ENCODE results near the gene CTIF. TPM values are rescaled to one million over a fixed set of nuclear protein-coding genes. Genes with fewer than 3 reads are reported as not detected.

Gene CTIF
- total RNA-seq, 1 experiment from 2014 or later = 19.7 TPM

DNA sequence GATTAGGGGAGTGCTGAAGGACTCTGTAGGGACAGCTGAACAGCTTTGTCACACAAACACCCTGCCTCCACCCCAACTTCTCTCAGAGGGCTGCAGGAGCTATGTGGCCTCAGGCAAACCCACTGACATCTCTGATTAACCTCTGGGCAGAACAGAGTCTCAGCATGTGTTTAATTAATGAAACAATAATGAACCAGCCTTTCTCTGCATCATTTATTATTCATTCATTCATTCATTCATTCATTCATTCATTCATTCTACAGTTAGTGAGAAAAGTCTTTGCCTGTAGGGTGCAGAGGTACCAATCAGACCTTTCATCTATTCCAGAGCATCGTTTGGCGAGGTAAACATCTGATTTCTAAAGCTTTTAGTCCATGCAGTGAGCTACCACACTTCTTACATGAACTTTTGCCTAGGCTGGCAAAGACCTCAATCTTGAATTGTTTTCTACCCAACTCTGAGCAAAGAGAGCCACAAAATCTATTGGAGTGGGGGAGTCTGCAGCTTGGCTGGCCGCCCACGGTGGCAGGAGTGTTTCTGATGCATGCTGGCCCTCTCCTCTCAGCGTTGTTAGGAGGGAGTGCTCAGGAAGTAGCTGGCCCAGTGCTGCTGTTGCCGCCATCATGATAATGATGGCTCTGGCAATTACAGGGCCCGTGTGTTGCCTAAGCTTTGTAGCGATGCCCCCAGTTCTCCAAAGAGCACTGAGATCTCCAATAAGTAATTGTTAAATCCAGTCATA lies 213.1 kb downstream of the CTIF start:
- no peak for DNase-seq (ENCODE audit: low read depth)

DNA sequence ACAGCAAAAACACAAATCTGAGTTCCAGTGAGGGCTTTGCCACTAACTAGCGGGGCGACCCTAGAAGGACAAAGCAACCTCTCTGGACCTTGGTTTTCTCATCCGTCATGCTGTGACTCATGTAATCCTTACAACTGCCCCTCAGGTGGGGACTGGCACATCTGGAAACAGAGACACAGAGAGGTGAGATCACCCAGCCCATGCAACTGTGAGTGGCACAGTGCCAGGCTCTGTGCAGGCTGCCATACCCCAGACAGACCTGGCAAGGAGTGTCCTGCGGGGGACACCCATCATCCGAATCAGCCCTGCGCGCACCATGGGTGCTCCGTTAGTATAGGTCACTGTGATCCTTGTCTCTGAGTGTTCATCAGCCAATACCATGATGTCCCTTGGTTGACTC lies 213.6 kb downstream of the CTIF start:
- no peak for DNase-seq (ENCODE audit: low read depth)

DNA sequence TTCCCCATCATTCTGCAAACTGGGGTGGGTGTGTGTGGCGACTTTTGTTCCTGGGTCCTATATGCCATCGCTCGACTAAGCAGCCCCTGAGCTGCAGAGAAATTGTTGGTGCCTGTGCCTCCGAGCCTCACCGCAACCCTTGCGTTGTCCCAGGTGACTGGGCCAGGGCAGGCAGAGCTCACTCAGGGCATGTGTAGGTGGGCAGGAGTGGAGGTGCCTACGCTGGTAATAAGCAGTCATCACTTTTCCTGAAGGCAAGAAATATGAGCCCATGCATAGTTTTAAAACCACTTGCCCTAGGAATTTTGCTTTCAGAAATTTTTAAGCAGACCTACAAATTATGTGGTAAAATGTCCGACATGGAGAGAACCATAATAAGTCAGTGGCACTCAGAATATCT lies 214.1 kb downstream of the CTIF start:
- DNase-seq (ENCODE audit: low read depth) = no peak

GRCh38 chr18:48753691-48754090 lies 214.9 kb downstream of the CTIF start:
- no peak for DNase-seq (ENCODE audit: low read depth)

DNA sequence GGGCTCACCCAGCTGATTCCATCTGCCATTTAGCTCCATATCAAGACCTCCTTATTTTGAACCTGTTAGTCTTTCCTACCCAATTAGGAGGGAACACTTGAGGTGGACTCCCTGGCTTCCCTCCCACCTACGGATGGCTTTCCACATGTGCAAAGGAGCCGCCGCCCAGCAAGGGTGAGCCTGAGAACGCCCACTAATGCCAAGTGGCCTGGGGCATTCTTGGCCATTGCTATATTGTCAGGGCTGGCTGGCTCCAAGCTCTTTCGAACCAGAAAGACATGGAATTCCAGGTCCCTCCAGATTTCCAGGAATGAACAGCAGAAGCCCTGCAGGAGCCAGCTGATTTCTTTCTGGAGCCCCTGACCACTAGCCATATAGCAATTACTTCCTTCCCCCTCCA lies 215.7 kb downstream of the CTIF start:
- no peak for DNase-seq (ENCODE audit: low read depth)

- DNase-seq (ENCODE audit: low read depth) = no peak
Measured at GRCh38 chr18:48754993-48755473, 216.2 kb downstream of the CTIF start.

DNA sequence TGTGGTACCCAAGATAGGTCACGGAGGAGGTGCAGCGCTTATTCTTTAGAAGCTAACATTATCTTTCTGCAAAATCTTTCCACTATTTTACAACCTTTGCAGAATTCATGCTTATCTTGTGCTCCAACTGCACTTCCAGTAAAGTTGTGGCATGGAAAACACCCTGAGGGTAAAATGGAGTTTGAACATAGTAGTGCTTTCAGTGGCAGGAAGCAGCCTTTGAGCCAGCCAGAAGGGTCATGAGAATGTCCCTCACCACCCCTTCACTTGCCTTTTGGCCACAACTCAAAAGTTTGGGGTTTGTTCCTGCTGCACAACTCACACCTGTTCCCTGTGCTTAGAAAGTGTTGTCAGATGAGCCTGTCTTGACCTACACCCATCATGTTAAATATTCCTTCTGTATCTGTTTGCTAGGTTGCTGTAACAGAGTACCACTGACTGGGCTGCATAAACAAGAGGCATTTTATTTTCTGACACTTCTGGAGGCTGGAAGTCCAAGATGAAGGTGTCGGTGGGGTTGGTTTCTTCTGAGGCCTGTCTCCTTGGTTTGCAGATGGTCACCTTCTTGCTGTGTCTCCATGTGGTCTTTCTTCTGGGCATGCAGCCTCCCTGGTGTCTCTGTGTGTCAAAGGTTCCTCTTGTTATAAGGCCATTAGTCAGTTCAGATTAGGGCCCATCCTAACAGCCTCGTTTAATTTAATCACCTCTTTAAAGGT lies 217.8 kb downstream of the CTIF start:
- DNase-seq (ENCODE audit: low read depth) = peak; percentile 89

- no peak for DNase-seq (ENCODE audit: low read depth)
Measured at GRCh38 chr18:48757367-48757766, 218.5 kb downstream of the CTIF start.

- DNase-seq (ENCODE audit: low read depth) = no peak
Measured at GRCh38 chr18:48757906-48758305, 219.1 kb downstream of the CTIF start.

DNA sequence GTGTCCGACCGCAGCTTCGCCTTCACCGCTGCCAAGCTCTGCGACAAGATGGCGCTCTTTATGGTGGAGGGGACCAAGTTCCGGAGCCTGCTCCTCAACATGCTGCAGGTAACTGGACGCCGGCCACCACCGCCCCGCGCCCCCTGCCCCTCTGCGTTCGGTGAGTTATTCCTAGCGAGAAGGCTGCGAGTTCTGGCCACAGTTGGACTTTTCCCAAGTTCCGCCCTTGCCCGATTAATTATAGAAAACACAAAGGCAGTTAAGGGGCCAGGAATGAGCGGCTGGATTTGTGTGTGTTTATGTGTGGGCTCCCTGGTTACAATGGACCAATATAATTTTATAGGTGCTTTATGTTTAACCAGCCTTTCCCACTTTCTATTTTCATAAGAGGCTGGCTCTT lies 222.8 kb downstream of the CTIF start:
- no peak for DNase-seq (ENCODE audit: low read depth)

DNA sequence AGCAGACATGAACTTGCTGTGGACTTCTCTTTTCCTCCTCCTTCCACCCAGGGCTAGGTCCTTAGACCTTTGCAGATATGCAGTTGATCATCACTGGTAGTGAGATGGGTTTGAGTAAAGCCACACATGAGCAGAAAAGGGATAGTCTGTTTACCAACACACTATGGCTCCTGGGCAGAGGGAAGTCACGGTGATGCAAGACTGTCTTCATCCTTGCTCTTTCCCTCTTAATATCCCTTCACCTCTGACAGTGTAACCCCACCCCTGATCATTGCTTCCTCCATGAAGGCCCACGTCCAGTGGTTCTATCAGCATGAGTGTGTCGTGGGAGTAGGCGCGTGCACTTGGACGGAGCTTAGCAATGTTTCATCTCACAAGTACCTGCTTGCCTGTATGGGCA lies 223.2 kb downstream of the CTIF start:
- no peak for DNase-seq (ENCODE audit: low read depth)

- no peak for DNase-seq (ENCODE audit: low read depth)
Measured at GRCh38 chr18:48762836-48763718, 224.2 kb downstream of the CTIF start.

DNA sequence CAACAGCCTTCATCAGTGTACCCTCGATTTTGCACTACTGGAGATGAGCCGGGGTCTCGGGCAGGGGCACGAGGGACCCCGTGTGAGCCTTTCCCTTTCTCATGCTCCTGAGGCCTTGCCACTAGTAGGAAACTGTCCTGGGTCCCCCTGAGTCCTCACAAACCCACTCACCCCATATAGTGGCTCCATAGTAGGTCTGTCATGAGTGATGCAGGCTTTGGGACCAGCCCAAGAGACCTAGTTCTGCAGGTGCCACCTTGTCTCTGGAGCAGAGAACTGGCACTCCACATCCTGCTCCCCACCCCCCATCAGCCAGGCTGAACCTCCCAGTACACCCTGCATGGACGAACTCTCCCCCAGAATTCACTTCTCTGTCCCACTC lies 224.9 kb downstream of the CTIF start:
- DNase-seq (ENCODE audit: low read depth) = no peak

DNA sequence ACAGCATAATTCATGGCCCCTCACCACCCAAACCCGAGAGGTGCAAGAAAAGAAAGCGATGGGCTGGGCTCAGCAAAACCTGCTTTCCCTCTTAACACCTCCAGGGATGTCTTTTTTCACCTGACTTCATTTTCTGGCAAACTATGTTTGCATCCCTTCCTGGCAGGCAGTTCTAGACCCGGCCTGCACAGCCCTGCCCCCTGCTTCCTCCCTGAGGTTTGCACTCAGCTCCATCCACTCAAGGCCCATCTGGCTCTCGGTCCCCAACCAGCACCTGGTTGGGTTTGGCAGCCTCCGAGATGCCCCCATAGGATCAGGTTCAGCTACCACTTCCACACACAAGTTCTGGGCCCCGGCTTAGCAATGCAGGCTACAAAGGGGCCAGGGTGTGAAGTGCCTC lies 226.2 kb downstream of the CTIF start:
- no peak for DNase-seq (ENCODE audit: low read depth)

- DNase-seq (ENCODE audit: low read depth) = no peak
Measured at GRCh38 chr18:48766026-48766425, 227.2 kb downstream of the CTIF start.

DNA sequence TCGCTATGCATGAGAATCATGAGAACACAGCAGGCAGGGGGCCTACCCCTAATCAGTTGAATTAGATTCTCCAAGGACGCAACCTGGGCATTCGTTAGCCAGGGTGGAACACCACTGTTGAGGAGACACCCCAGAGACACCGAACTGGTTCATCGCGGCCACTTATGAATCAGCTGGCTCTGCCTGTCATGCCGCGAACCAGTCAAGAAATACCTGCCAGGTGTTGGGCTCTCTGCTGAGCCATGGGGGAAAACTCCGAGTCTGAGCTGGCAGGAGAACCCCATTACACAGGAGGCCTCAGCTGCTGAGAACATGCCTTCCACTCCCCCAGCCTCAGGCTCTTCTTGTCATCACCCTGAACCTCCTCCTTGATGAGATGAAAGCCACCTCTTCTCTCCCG lies 227.7 kb downstream of the CTIF start:
- DNase-seq (ENCODE audit: low read depth) = no peak

- peak; percentile 54 for DNase-seq (ENCODE audit: low read depth)
Measured at GRCh38 chr18:48767090-48767690, 228.4 kb downstream of the CTIF start.

GRCh38 chr18:48769006-48769636 lies 230.3 kb downstream of the CTIF start:
- no peak for DNase-seq (ENCODE audit: low read depth)

- DNase-seq (ENCODE audit: low read depth) = no peak
Measured at GRCh38 chr18:48770243-48770642, 231.4 kb downstream of the CTIF start.

DNA sequence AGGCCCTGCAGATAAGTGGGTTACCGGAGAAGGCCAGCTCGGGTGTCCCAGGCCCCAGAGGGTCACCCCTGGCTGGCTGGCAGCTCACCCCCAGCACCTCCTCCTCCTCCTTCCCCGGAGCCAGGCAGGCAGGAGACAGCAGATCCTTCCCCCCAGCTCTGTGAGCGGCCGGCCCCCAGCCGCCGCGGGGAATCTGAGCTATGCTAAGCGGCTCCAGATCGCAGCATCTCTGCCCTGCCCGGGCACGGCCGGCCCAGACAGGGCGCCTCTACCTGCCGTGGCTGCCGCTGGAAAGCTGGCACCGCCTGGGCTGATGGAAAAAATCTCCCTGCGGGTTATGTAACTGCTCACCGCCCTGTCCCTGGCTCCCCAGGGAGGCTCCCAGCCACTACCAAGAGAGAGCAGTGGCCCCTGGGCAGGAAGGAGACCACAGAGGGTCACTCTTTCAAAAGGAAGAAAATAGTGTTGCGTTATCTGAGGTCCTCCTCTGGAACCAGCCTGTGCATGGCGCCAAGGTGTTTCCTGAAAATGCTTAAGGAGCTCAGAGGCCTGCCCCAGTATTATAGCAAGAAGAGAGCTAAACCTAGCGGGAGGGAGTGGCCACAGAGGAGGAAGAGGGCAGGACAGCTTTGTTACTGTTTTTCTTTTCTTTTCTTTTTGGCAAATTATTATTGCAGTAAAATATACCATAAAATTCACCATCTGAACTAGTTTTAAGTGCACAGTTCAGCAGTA lies 233.0 kb downstream of the CTIF start:
- DNase-seq (ENCODE audit: low read depth) = no peak

- DNase-seq (ENCODE audit: low read depth) = no peak
Measured at GRCh38 chr18:48772457-48772856, 233.6 kb downstream of the CTIF start.

All from M059J (cell line).